ENCODE results near the gene IDS. TPM values are rescaled to one million over a fixed set of nuclear protein-coding genes. Genes with fewer than 3 reads are reported as not detected.
"Not testable (repeated sequence)": the region's sequence is repeated elsewhere in the genome, so short reads cannot be mapped to it uniquely, and the experiment has no call there.

Gene IDS
- total and polyA plus RNA-seq, 4 donors = 5.3 to 21.9 (median 15.4) TPM

DNA sequence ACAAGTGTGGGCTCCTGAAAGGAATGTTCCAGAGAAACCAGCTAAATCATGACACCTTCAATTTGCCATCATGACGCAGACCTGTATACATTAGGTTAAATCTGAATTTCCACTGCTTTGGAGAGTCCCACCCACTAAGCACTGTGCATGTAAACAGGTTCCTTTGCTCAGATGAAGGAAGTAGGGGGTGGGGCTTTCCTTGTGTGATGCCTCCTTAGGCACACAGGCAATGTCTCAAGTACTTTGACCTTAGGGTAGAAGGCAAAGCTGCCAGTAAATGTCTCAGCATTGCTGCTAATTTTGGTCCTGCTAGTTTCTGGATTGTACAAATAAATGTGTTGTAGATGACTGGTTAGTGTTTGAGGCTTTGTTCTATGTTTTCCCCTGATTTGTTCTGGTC is 41.9 kb upstream of the IDS start:
- not testable (repeated sequence) for H3K9ac ChIP-seq (ENCODE audit: low read depth in 1 of 2, low read length in 2 of 2); H3K27me3 ChIP-seq (ENCODE audit: control insufficient read depth in 4 of 4, insufficient read depth in 4 of 4, low read length in 3 of 4); H3K36me3 ChIP-seq (ENCODE audit: control insufficient read depth in 4 of 4, insufficient read depth in 3 of 4, low read depth in 1 of 4, low read length in 3 of 4); H3K4me3 ChIP-seq (ENCODE audit: low read depth in 1 of 3, low read length in 3 of 3); H3K27ac ChIP-seq (ENCODE audit: low read depth in 1 of 2, low read length in 2 of 2); H3K9me3 ChIP-seq (ENCODE audit: control insufficient read depth in 4 of 4, low read length in 3 of 4); H3K4me1 ChIP-seq (ENCODE audit: control insufficient read depth in 4 of 4, insufficient read depth in 4 of 4, low read length in 3 of 4); DNase-seq (ENCODE audit: low spot score)
- WGBS = 93% methylated on average over 1 of the region's 1 CpG

DNA sequence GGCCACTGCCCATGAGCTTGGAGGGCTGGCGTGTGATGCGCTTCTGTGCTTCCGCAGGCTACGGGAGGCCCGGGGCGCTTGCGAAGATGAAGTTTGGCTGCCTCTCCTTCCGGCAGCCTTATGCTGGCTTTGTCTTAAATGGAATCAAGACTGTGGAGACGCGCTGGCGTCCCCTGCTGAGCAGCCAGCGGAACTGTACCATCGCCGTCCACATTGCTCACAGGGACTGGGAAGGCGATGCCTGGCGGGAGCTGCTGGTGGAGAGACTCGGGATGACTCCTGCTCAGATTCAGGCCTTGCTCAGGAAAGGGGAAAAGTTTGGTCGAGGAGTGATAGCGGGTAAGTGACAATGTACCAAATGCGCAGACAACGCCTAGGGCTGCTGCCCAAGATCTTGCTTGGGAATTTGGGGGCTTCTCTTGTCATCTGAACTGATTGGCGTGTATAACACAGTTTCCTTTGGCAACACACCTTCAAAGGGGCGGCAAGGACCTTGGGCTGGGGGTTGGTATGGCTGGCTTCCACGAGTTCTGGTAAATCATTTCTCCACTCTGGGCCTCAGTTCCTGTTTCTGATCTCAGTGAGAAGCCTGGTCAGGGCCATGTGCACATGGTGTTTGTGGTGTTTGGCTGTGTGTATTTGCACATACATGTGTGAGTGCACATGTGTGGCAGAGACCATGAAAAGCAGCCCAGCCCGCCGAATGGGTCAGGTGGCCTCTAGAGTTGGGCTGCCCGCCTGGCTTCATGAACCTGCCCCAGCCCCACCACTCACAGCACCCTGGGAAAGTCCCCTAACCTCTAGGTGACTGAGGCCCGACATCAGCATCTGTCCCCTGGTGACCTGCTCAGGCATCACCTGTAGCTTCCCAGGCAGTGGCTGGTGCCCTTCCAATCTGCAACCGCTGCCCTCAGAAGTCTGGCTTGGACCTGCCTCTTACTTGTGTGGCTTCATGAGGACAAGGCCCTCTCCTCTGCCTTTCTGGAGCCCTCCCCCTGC is 40.7 kb upstream of the IDS start:
- H3K27ac ChIP-seq (ENCODE audit: low read depth in 1 of 2, low read length in 2 of 2); H3K4me1 ChIP-seq (ENCODE audit: control insufficient read depth in 4 of 4, insufficient read depth in 4 of 4, low read length in 3 of 4); H3K9ac ChIP-seq (ENCODE audit: low read depth in 1 of 2, low read length in 2 of 2); H3K9me3 ChIP-seq (ENCODE audit: control insufficient read depth in 4 of 4, low read length in 3 of 4); H3K36me3 ChIP-seq (ENCODE audit: control insufficient read depth in 4 of 4, insufficient read depth in 3 of 4, low read depth in 1 of 4, low read length in 3 of 4); H3K4me3 ChIP-seq (ENCODE audit: low read depth in 1 of 3, low read length in 3 of 3); DNase-seq (ENCODE audit: low spot score); H3K27me3 ChIP-seq (ENCODE audit: control insufficient read depth in 4 of 4, insufficient read depth in 4 of 4, low read length in 3 of 4): not testable (repeated sequence)
- WGBS = 88% methylated on average over 18 of the region's 29 CpGs

DNA sequence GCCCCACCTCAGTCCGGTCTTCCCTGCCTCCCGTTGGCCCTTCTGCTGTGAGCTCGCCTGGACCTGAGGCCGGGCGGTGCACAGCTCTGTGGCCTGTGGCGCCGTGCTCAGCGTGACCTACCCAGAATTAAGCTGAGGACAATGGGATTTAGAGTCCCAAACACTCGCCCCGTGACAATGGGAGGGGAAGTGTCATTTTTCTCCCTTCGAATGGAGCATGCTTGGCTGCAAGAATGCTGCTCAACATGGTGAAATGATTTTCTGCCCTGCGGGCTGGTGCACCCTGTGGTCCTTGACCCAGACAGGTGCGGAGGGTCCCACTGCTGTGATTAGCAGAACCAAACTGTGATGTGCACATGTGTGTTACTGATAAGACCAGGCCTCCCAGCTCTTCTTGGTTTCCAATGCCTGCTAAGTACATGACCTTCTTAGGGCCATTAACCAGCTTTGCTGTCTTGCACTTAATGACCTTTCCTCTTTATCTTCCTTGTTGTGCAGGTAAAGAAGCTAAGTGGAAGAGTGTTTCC is 36.5 kb upstream of the IDS start:
- TF ChIP-seq, protein P1, sequence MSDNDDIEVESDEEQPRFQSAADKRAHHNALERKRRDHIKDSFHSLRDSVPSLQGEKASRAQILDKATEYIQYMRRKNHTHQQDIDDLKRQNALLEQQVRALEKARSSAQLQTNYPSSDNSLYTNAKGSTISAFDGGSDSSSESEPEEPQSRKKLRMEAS (IDR thresholded peaks at IDR 0.05) = no peak
- TF ChIP-seq, protein P2, sequence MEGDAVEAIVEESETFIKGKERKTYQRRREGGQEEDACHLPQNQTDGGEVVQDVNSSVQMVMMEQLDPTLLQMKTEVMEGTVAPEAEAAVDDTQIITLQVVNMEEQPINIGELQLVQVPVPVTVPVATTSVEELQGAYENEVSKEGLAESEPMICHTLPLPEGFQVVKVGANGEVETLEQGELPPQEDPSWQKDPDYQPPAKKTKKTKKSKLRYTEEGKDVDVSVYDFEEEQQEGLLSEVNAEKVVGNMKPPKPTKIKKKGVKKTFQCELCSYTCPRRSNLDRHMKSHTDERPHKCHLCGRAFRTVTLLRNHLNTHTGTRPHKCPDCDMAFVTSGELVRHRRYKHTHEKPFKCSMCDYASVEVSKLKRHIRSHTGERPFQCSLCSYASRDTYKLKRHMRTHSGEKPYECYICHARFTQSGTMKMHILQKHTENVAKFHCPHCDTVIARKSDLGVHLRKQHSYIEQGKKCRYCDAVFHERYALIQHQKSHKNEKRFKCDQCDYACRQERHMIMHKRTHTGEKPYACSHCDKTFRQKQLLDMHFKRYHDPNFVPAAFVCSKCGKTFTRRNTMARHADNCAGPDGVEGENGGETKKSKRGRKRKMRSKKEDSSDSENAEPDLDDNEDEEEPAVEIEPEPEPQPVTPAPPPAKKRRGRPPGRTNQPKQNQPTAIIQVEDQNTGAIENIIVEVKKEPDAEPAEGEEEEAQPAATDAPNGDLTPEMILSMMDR (IDR thresholded peaks at IDR 0.05; ENCODE audit: low read depth, low read length, missing input control) = no peak
- TF ChIP-seq, protein P3, sequence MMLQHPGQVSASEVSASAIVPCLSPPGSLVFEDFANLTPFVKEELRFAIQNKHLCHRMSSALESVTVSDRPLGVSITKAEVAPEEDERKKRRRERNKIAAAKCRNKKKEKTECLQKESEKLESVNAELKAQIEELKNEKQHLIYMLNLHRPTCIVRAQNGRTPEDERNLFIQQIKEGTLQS (IDR thresholded peaks at IDR 0.05) = no peak
- TF ChIP-seq FOXA2 (IDR thresholded peaks at IDR 0.05) (no peak), HNF4G (IDR thresholded peaks at IDR 0.05) (no peak), RXRA (IDR thresholded peaks at IDR 0.05) (no peak), NR2F2 (IDR thresholded peaks at IDR 0.05) (no peak), JUND (IDR thresholded peaks at IDR 0.05) (no peak), EGR1 (IDR thresholded peaks at IDR 0.05; ENCODE audit: low read depth in 2 of 2) (no peak), RAD21 (IDR thresholded peaks at IDR 0.05) (no peak), SP1 (IDR thresholded peaks at IDR 0.05) (no peak), YY1 (IDR thresholded peaks at IDR 0.05) (no peak)
- peak overlapping the region; percentile 96 to 97 for H3K27ac ChIP-seq (ENCODE audit: low read depth in 1 of 2, low read length in 2 of 2)
- DNase-seq (ENCODE audit: low spot score) = no peak
- H3K9ac ChIP-seq (ENCODE audit: low read depth in 1 of 2, low read length in 2 of 2) = peak overlapping the region; percentile 62 to 66
- 9% methylated on average over 13 of the region's 13 CpGs for WGBS
- H3K4me3 ChIP-seq (ENCODE audit: low read depth in 1 of 3, low read length in 3 of 3) = peak overlapping the region; percentile 79 to 92 (median 83)
- peaks cover 0 to 4% (median 4%) of the 10 kb centered on the region in 4 donors for H3K4me1 ChIP-seq (ENCODE audit: control insufficient read depth in 4 of 4, insufficient read depth in 4 of 4, low read length in 3 of 4)
- no peaks in the 10 kb centered on the region for H3K9me3 ChIP-seq (ENCODE audit: control insufficient read depth in 4 of 4, low read length in 3 of 4)
- no peaks in the 10 kb centered on the region for H3K36me3 ChIP-seq (ENCODE audit: control insufficient read depth in 4 of 4, insufficient read depth in 3 of 4, low read depth in 1 of 4, low read length in 3 of 4)
- no peaks in the 10 kb centered on the region for H3K27me3 ChIP-seq (ENCODE audit: control insufficient read depth in 4 of 4, insufficient read depth in 4 of 4, low read length in 3 of 4)
